ENCODE results near the gene MRPL18.
A peak's percentile ranks its signal among the peaks of the same experiment; 100 is the strongest.
"Not testable (repeated sequence)": the region's sequence is repeated elsewhere in the genome, so short reads cannot be mapped to it uniquely, and the experiment has no call there.

The MRPL18 gene

GRCh38 chr6:159790149-159790955 is at the start of gene MRPL18:
Gene MRPL18, plus strand, starts transcription at chr6:159790467. Its CDS starts 121 bp downstream, at chr6:159790588.
- DNase-seq (ENCODE audit: low read depth), result peak; percentile 97

- no peak for DNase-seq (ENCODE audit: low read depth)
These were observed 48.1 kb upstream of the MRPL18 start for GRCh38 chr6:159742165-159742564.

- DNase-seq (ENCODE audit: low read depth), result no peak
These were observed 45.2 kb upstream of the MRPL18 start for GRCh38 chr6:159745081-159745480.

GRCh38 chr6:159746759-159747158 is 43.5 kb upstream of the MRPL18 start:
- no peak for DNase-seq (ENCODE audit: low read depth)

GRCh38 chr6:159748127-159748526 is 42.1 kb upstream of the MRPL18 start:
- not testable (repeated sequence) for DNase-seq (ENCODE audit: low read depth)

GRCh38 chr6:159751448-159751847 is 38.8 kb upstream of the MRPL18 start:
- DNase-seq (ENCODE audit: low read depth), result no peak

GRCh38 chr6:159753081-159753872 is 37.0 kb upstream of the MRPL18 start:
- no peak for DNase-seq (ENCODE audit: low read depth)

GRCh38 chr6:159754401-159754800 is 35.9 kb upstream of the MRPL18 start:
- DNase-seq (ENCODE audit: low read depth), result no peak

- DNase-seq (ENCODE audit: low read depth), result no peak
These were observed 35.0 kb upstream of the MRPL18 start for GRCh38 chr6:159754959-159755914.

GRCh38 chr6:159756508-159756907 is 33.8 kb upstream of the MRPL18 start:
- no peak for DNase-seq (ENCODE audit: low read depth)

GRCh38 chr6:159758031-159759001 is 32.0 kb upstream of the MRPL18 start:
- DNase-seq (ENCODE audit: low read depth), result no peak

- no peak for DNase-seq (ENCODE audit: low read depth)
These were observed 30.6 kb upstream of the MRPL18 start for GRCh38 chr6:159759645-159760044.

GRCh38 chr6:159760602-159761057 is 29.6 kb upstream of the MRPL18 start:
- DNase-seq (ENCODE audit: low read depth), result no peak

- no peak for DNase-seq (ENCODE audit: low read depth)
These were observed 29.0 kb upstream of the MRPL18 start for GRCh38 chr6:159761129-159761872.

- peak; percentile 93 for DNase-seq (ENCODE audit: low read depth)
These were observed 28.2 kb upstream of the MRPL18 start, which contains the start of gene ACAT2 for GRCh38 chr6:159761873-159762680. Gene ACAT2, plus strand, starts transcription at chr6:159762045. Its CDS starts 43 bp downstream, at chr6:159762088.

- DNase-seq (ENCODE audit: low read depth), result no peak
These were observed 27.5 kb upstream of the MRPL18 start for GRCh38 chr6:159762681-159763293.

- no peak for DNase-seq (ENCODE audit: low read depth)
These were observed 23.4 kb upstream of the MRPL18 start for GRCh38 chr6:159766906-159767305.

GRCh38 chr6:159769470-159769869 is 20.8 kb upstream of the MRPL18 start:
- DNase-seq (ENCODE audit: low read depth), result no peak

- no peak for DNase-seq (ENCODE audit: low read depth)
These were observed 18.1 kb upstream of the MRPL18 start for GRCh38 chr6:159772196-159772595.
